Measurements from ENCODE around the gene POU6F2.

DNA sequence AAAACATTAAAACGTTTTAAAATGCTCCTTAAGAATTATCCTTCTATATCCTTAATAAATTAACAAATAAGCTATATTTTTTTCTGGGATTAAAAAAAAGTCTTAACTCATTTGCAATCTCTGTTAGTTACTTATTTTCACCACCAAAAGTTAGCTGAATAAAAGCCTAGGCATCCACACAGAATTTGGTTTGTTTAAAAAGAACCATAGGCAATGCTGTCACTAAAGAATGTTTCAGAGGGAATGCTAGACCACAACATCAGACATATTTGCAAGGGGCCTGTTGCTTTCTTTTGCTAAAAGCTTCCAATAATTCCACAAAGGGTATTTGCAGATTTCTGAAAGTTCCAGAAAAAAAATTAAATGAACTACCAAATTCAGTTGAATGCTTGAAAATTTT, 244.2 kb downstream of the POU6F2 start:
- TF ChIP-seq CTCF (conservative IDR thresholded peaks at IDR 0.05; ENCODE audit: low read depth, low read length) (no peak), EZH2 (IDR thresholded peaks at IDR 0.05; ENCODE audit: low read length, unreplicated experiment) (no peak)

All from PC-3 (cell line).